Sigmoid colon (tissue), 4 donors: ENCODE results near the gene MON2.

Experiments used
- CTCF ChIP-seq, 4 experiments: fragments of 450-650 bp in 3 of 4; fragments of 200-600 bp in 1 of 4; IDR thresholded peaks; one replicate each; pipeline ENCODE4 v1.5.1; 2016 to 2019; ENCODE audit warnings: antibody characterized with exemption in 4 of 4, mild to moderate bottlenecking in 3 of 4, moderate library complexity in 2 of 4
- EP300 ChIP-seq, 4 donors: sonication (generic); formaldehyde crosslinking; IDR thresholded peaks; one replicate each; pipeline ENCODE4 v1.6.1; 2017; ENCODE audit warnings: antibody characterized with exemption in 4 of 4
- POLR2A ChIP-seq, 2 donors: fragments of 450-650 bp; IDR thresholded peaks; one replicate each; pipeline ENCODE4 v1.6.1; 2016; ENCODE audit warnings: antibody characterized with exemption in 2 of 2, mild to moderate bottlenecking in 2 of 2, moderate library complexity in 2 of 2
- POLR2AphosphoS5 ChIP-seq, 4 donors: sonication (generic); formaldehyde crosslinking; IDR thresholded peaks; one replicate each; pipeline ENCODE4 v1.6.1; 2017; ENCODE audit warnings: antibody characterized with exemption in 4 of 4

DNA sequence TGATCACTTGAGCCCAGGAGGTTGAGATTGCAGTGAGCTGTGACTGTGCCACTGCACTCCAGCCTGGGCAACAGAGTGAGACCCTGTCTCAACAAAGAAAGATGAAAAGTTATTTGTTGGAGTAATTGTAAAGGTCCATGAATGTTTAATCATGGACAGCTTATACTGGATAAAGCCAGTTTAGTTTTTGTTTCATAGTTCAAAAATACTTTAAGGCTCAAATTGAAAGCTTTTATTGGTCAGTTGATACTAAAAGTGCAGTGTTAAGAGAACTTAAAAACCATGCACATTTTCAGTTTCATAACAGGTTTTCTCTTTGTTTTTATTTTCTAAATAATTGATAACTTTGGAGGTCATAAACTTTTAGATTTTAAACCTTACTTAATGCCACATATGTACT lies 108.4 kb downstream of the MON2 start:
- no peak for TF ChIP-seq POLR2AphosphoS5 (IDR thresholded peaks at IDR 0.05)
- TF ChIP-seq CTCF (IDR thresholded peaks at IDR 0.05): no peak
- no peak for TF ChIP-seq EP300 (IDR thresholded peaks at IDR 0.05)
- no peak for TF ChIP-seq POLR2A (IDR thresholded peaks at IDR 0.05)
